Caco-2 (cell line): ENCODE data around the gene ENO2. TPM values are rescaled to one million over a fixed set of nuclear protein-coding genes. Genes with fewer than 3 reads are reported as not detected.
"Not testable (repeated sequence)": the region's sequence is repeated elsewhere in the genome, so short reads cannot be mapped to it uniquely, and the experiment has no call there.

ENCODE experiments used
- BruUV-seq: library from RNA; stranded (reverse); fragments of 400-500 nt; replicated peaks from 2 replicates; lab custom pipeline; 2021; lab: Mats Ljungman, UMichigan
- CTCF ChIA-PET: fragments of 300-600 bp; sonication (Branson Sonifier 250); formaldehyde crosslinking; loops from one replicate; lab custom pipeline; 2022; ENCODE audit warnings: antibody characterized with exemption; lab: Charles Lee
- POLR2A ChIA-PET: fragments of 300-600 bp; sonication (Branson Sonifier 250); formaldehyde crosslinking; loops from one replicate; lab custom pipeline; 2022; ENCODE audit warnings: antibody characterized with exemption; lab: Charles Lee
- DNase-seq, 2 experiments: peaks; one replicate each; pipeline versions ENCODE4 v3.0.0 to v3.0.0-alpha.2; 2020 to 2022
- H3K27me3 ChIP-seq: replicated peaks from 2 replicates; pipeline ENCODE4 v1.6.0; 2011; ENCODE audit warnings: low read length; ENCODE audit not compliant: control insufficient read depth, insufficient read depth
- H3K36me3 ChIP-seq: 2 replicates; pipeline ENCODE4 v1.5.1; 2011; ENCODE audit warnings: low read length; ENCODE audit not compliant: control insufficient read depth, insufficient read depth
- H3K4me1 ChIP-seq: fragments of 250-450 bp; sonication (Bioruptor Pico); 2 replicates; pipeline ENCODE4 v1.5.1; 2020; ENCODE audit warnings: mild to moderate bottlenecking
- H3K4me3 ChIP-seq: 2 replicates; pipeline ENCODE4 v1.5.1; 2011; ENCODE audit warnings: low read depth, mild to moderate bottlenecking, control low read depth, low read length
- H3K9me3 ChIP-seq: fragments of 250-450 bp; sonication (Bioruptor Pico); 2 replicates; pipeline ENCODE4 v1.5.1; 2020; ENCODE audit warnings: mild to moderate bottlenecking, moderate library complexity
- H3K27ac Mint-ChIP-seq: one replicate; pipeline ENCODE4 v1.8.0; 2022; ENCODE audit warnings: mixed read lengths; ENCODE audit not compliant: unreplicated experiment
- H3K27me3 Mint-ChIP-seq: one replicate; pipeline ENCODE4 v1.8.0; 2022; ENCODE audit warnings: mixed read lengths; ENCODE audit not compliant: insufficient read depth, unreplicated experiment
- H3K36me3 Mint-ChIP-seq: one replicate; pipeline ENCODE4 v1.8.0; 2022; ENCODE audit warnings: mild to moderate bottlenecking, mixed read lengths; ENCODE audit not compliant: insufficient read depth, unreplicated experiment
- H3K4me1 Mint-ChIP-seq: one replicate; pipeline ENCODE4 v1.8.0; 2022; ENCODE audit warnings: low read depth, mixed read lengths; ENCODE audit not compliant: unreplicated experiment
- H3K4me3 Mint-ChIP-seq: one replicate; pipeline ENCODE4 v1.8.0; 2022; ENCODE audit warnings: mild to moderate bottlenecking, moderate library complexity, mixed read lengths; ENCODE audit not compliant: unreplicated experiment
- H3K9me3 Mint-ChIP-seq: one replicate; pipeline ENCODE4 v1.8.0; 2022; ENCODE audit warnings: mixed read lengths; ENCODE audit not compliant: unreplicated experiment
- CTCF ChIP-seq, 2 experiments: fragments of 200-600 bp in 1 of 2; IDR thresholded peaks; 1 replicate in 1 of 2; 2 replicates in 1 of 2; pipeline versions ENCODE4 v1.5.1 to v1.8.0; 2011 to 2022; ENCODE audit warnings: antibody characterized with exemption in 1 of 2, control low read depth in 1 of 2, inconsistent platforms in 1 of 2, low read depth in 1 of 2, low read length in 1 of 2, mild to moderate bottlenecking in 1 of 2, moderate library complexity in 1 of 2; ENCODE audit not compliant: insufficient read depth in 1 of 2, severe bottlenecking in 1 of 2, unreplicated experiment in 1 of 2
- intact Hi-C: fragments of 100-400 bp; cut with micrococcal nuclease; formaldehyde crosslinking; loops from one replicate; pipeline ENCODE4 v1.10.0; 2022; ENCODE audit not compliant: unreplicated experiment
- total RNA-seq: library from RNA; stranded (reverse); gene quantifications from 2 replicates; pipeline ENCODE4 v1.2.3, GENCODE V29; 2022

Gene ENO2
- total RNA-seq, 1 experiment from 2014 or later: 23.2 TPM

- ChIA-PET POLR2A (interaction anchor here (0.8 to 5.4 kb wide), 10 partner anchors 16 to 179 kb away, joined by 3 to 102 read pairs (median 10); partner anchors contain the start of genes C12orf57, CDCA3, COPS7A and RNU7-1), CTCF (interaction anchor here (0.6 to 4.2 kb wide), 16 partner anchors 16 to 150 kb away, joined by 3 to 68 read pairs (median 8); partner anchors contain the start of genes C12orf57, CDCA3, LPCAT3 and LRRC23)
- no peaks in the 10 kb centered on the region for H3K9me3 ChIP-seq
- no peaks in the 10 kb centered on the region for H3K27me3 ChIP-seq
- Mint-ChIP-seq H3K27ac (peak overlapping the region; percentile 94), H3K27me3 (no peaks in the 10 kb centered on the region), H3K4me1 (peaks cover 47% of the 10 kb centered on the region), H3K4me3 (peak overlapping the region; percentile 95), H3K9me3 (no peaks in the 10 kb centered on the region), H3K36me3 (peaks cover 99% of the 10 kb centered on the region)
- H3K4me1 ChIP-seq: peaks cover 31% of the 10 kb centered on the region
- TF ChIP-seq CTCF (IDR thresholded peaks at IDR 0.05; ENCODE audit: insufficient read depth in 1 of 2, low read depth in 1 of 2, low read length in 1 of 2, severe bottlenecking in 1 of 2, unreplicated experiment in 1 of 2): no peak
- peaks cover 14% of the 10 kb centered on the region for H3K36me3 ChIP-seq
- peak overlapping the region; percentile 97 for H3K4me3 ChIP-seq
- DNase-seq: no peak
- intact Hi-C loops: loop anchor here (1.0 to 2.0 kb wide), 5 partner anchors 16 to 74 kb away; partner anchors contain the start of genes RNU7-1 and USP5
- BruUV-seq: no TSS peak
Measured at GRCh38 chr12:6868211-6869048, 46.0 kb upstream of the ENO2 start.

GRCh38 chr12:6869049-6870021 is 45.0 kb upstream of the ENO2 start:
- POLR2A ChIA-PET: interaction anchor here (0.5 to 5.4 kb wide), 10 partner anchors 11 to 145 kb away, joined by 3 to 102 read pairs (median 8); partner anchors contain the start of genes C12orf57, CDCA3, COPS7A and RNU7-1
- intact Hi-C loops: loop anchor here (1.0 to 2.0 kb wide), 5 partner anchors 17 to 73 kb away; partner anchors contain the start of genes RNU7-1 and USP5
- no peaks in the 10 kb centered on the region for H3K9me3 ChIP-seq
- H3K27ac Mint-ChIP-seq: peak overlapping the region; percentile 94
- H3K9me3 Mint-ChIP-seq: no peaks in the 10 kb centered on the region
- BruUV-seq: TSS peak; percentile 30
- H3K36me3 Mint-ChIP-seq: peaks cover 98% of the 10 kb centered on the region
- H3K36me3 ChIP-seq: peaks cover 13% of the 10 kb centered on the region
- DNase-seq: peak; percentile 92 to 96
- H3K4me3 Mint-ChIP-seq: peak overlapping the region; percentile 95
- H3K4me1 Mint-ChIP-seq: peaks cover 47% of the 10 kb centered on the region
- H3K4me1 ChIP-seq: peaks cover 31% of the 10 kb centered on the region
- H3K27me3 ChIP-seq: no peaks in the 10 kb centered on the region
- TF ChIP-seq CTCF (IDR thresholded peaks at IDR 0.05; ENCODE audit: insufficient read depth in 1 of 2, low read depth in 1 of 2, low read length in 1 of 2, severe bottlenecking in 1 of 2, unreplicated experiment in 1 of 2): peak; percentile 94 to 98
- no peaks in the 10 kb centered on the region for H3K27me3 Mint-ChIP-seq
- CTCF ChIA-PET: interaction anchor here (0.6 to 4.2 kb wide), 33 partner anchors 11 to 240 kb away, joined by 3 to 68 read pairs (median 5); partner anchors contain the start of genes C12orf57, CDCA3, ENO2 and LPCAT3
- H3K4me3 ChIP-seq: peak overlapping the region; percentile 97

GRCh38 chr12:6870304-6870703 is 44.1 kb upstream of the ENO2 start:
- H3K4me1 Mint-ChIP-seq: peaks cover 47% of the 10 kb centered on the region
- peak overlapping the region; percentile 95 for H3K27ac Mint-ChIP-seq
- BruUV-seq, H3K9me3 ChIP-seq, DNase-seq, H3K4me3 ChIP-seq, intact Hi-C loops, H3K27me3 ChIP-seq, H3K27me3 Mint-ChIP-seq, H3K9me3 Mint-ChIP-seq: not testable (repeated sequence)
- Histone ChIP-seq H3K36me3 (peaks cover 11% of the 10 kb centered on the region), H3K4me1 (peaks cover 31% of the 10 kb centered on the region)
- H3K4me3 Mint-ChIP-seq: peak overlapping the region; percentile 98
- H3K36me3 Mint-ChIP-seq: peaks cover 91% of the 10 kb centered on the region
- POLR2A ChIA-PET: interaction anchor here (0.6 to 3.7 kb wide), 4 partner anchors 18 to 74 kb away, joined by 3 to 51 read pairs (median 26); partner anchors contain the start of genes C12orf57, CDCA3, ENO2 and RNU7-1
- CTCF ChIA-PET: interaction anchor here (1.6 to 4.2 kb wide), 4 partner anchors 18 to 94 kb away, joined by 10 to 68 read pairs (median 44); partner anchors contain the start of genes CDCA3 and USP5
